Psoas muscle (tissue), 8 donors: ENCODE data around the gene MYOD1. TPM values are rescaled to one million over a fixed set of nuclear protein-coding genes. Genes with fewer than 3 reads are reported as not detected.

Experiments
- ATAC-seq, 4 donors: fragments of 200-7000 bp; cut with Tn5 transposase; one replicate each; pipeline ENCODE4 v1.9.1; 2020; ENCODE audit warnings: moderate library complexity in 3 of 4, mild to moderate bottlenecking in 2 of 4
- DNase-seq, 2 donors: peaks; one replicate each; pipeline ENCODE4 v3.0.0-alpha.2; 2020
- H3K27ac ChIP-seq: fragments of 200-600 bp; one replicate; pipeline ENCODE4 v1.8.0; 2022
- H3K27me3 ChIP-seq, 3 donors: fragments of 200-600 bp in 1 of 3; one replicate each; pipeline versions ENCODE4 v1.6.1 to v1.8.0; 2013 to 2022; ENCODE audit warnings: low read length in 2 of 3, mild to moderate bottlenecking in 2 of 3, moderate library complexity in 1 of 3; ENCODE audit not compliant: insufficient read depth in 3 of 3
- H3K36me3 ChIP-seq, 2 donors: fragments of 200-600 bp in 1 of 2; one replicate each; pipeline versions ENCODE4 v1.6.1 to v1.8.0; 2013 to 2022; ENCODE audit warnings: low read depth in 1 of 2, mild to moderate bottlenecking in 1 of 2, moderate library complexity in 1 of 2; ENCODE audit not compliant: insufficient read depth in 1 of 2
- H3K4me1 ChIP-seq: fragments of 200-600 bp; one replicate; pipeline ENCODE4 v1.8.0; 2022
- H3K4me3 ChIP-seq: fragments of 200-600 bp; one replicate; pipeline ENCODE4 v1.8.0; 2022; ENCODE audit warnings: mild to moderate bottlenecking
- H3K9me3 ChIP-seq: fragments of 200-600 bp; one replicate; pipeline ENCODE4 v1.8.0; 2022
- WGBS, 3 donors: extraction: QIAGEN DNeasy Blood & Tissue Kit; methylation state at CpG; one replicate each; pipeline versions ENCODE4 v1.1.6 to v1.1.7; 2013; 5-methylcytosine and 5-hydroxymethylcytosine counted together
- intact Hi-C, 2 donors: fragments of 100-400 bp; cut with DNase I; formaldehyde crosslinking; loops; one replicate each; pipeline versions ENCODE4 v1.11.0 to v1.14.2; 2022
- polyA plus RNA-seq, 3 donors: library from polyadenylated mRNA; stranded (reverse); fragments of 200-250 nt; gene quantifications; one replicate each; pipeline ENCODE4 v1.2.3, GENCODE V29; 2013
- total RNA-seq, 4 donors: library from RNA; stranded (reverse); fragmentation: NEBNext Ultra II Directional in 2 of 4; extraction: Animal tissue kit (Norgen Biotek cat#: 25700) in 2 of 4; gene quantifications; one replicate each; pipeline versions ENCODE4 v1.2.1 to v1.2.4, GENCODE V29; 2021 to 2023
- TF ChIP-seq, protein P1 (sequence below): fragments of 200-600 bp; IDR thresholded peaks from one replicate; pipeline ENCODE4 v1.8.0; 2022; ENCODE audit warnings: antibody characterized with exemption
- donor health status: healthy with polysubstance abuse.
- donor health status: DM: no; HTN: no; CAD: no; lungs with moderate emphysema.
- donor health status: Bipolar disorder and iron deficiency.
- donor health status: healthy.
- donor health status: DM: yes; HTN: yes; CAD: no.
- donor health status: DM: no; HTN: no; CAD: no.
- donor health status: DM: no; HTN: no; CAD: no.
- donor health status: DM: yes; HTN: yes; CAD: no.

MYOD1 gene
- total and polyA plus RNA-seq, 7 donors: 5.0 to 95.7 (median 56.2) TPM

DNA sequence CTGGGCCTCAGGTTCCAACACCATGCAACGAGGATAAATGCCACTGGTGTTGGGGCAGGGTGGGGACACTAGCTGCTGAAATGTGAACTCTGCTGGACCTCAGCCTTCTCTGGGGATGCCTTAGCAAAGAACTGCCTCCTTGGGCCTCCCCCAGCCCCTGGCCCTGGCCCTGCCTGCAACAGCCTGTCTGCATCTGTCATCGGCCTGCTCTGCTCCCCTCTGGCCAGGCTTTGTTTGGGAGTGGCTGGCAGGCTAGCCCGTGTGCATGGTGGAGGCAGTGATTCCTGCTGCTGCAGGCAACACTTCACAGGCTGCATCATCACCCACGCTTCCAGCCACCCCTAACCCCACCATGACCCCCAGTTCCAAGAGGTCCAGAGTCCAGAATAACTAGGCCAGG lies 11.5 kb upstream of the MYOD1 start:
- Histone ChIP-seq H3K27ac (no peak overlapping the region), H3K4me3 (no peak overlapping the region), H3K9me3 (no peaks in the 10 kb centered on the region), H3K4me1 (peaks cover 16% of the 10 kb centered on the region), H3K27me3 (peaks cover 0 to 3% (median 0%) of the 10 kb centered on the region in 3 donors), H3K36me3 (no peaks in the 10 kb centered on the region)
- no peak for DNase-seq
- intact Hi-C loops: no loop called here
- peak; percentile 33 to 46 (median 41) for ATAC-seq
- TF ChIP-seq, protein P1, sequence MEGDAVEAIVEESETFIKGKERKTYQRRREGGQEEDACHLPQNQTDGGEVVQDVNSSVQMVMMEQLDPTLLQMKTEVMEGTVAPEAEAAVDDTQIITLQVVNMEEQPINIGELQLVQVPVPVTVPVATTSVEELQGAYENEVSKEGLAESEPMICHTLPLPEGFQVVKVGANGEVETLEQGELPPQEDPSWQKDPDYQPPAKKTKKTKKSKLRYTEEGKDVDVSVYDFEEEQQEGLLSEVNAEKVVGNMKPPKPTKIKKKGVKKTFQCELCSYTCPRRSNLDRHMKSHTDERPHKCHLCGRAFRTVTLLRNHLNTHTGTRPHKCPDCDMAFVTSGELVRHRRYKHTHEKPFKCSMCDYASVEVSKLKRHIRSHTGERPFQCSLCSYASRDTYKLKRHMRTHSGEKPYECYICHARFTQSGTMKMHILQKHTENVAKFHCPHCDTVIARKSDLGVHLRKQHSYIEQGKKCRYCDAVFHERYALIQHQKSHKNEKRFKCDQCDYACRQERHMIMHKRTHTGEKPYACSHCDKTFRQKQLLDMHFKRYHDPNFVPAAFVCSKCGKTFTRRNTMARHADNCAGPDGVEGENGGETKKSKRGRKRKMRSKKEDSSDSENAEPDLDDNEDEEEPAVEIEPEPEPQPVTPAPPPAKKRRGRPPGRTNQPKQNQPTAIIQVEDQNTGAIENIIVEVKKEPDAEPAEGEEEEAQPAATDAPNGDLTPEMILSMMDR: no peak
- WGBS, 3 donors: 22 to 24% (median 24%) methylated on average over 4 of the region's 4 CpGs

DNA sequence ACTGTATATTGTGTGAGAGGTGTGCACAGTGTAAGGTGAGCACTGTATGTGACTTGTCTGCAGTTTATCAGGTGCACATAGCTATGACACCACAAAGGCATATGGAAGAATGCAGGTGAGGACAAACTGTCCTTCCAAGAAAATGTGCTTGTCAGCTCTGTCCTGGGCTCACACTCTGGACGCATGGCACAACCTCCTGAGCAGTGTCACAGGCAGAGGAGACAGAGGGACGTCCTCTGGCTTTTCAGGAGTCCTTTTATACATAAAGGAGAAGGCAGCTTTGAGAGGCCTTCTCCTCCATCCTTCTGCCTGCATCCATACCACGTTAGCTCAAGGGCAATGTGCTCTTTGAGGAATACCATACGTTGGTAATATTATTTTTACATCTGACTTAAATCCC lies 7.5 kb upstream of the MYOD1 start:
- H3K4me3 ChIP-seq: no peak overlapping the region
- TF ChIP-seq, protein P1: no peak
- DNase-seq: no peak
- peaks cover 0 to 3% (median 0%) of the 10 kb centered on the region in 3 donors for H3K27me3 ChIP-seq
- no peak overlapping the region for H3K27ac ChIP-seq
- intact Hi-C loops: no loop called here
- H3K9me3 ChIP-seq: no peaks in the 10 kb centered on the region
- peaks cover 38% of the 10 kb centered on the region for H3K4me1 ChIP-seq
- WGBS, 3 donors: 17 to 27% (median 18%) methylated on average over 4 of the region's 4 CpGs
- ATAC-seq: peak in 1 of 4 donors; percentile 19
- H3K36me3 ChIP-seq: no peaks in the 10 kb centered on the region

DNA sequence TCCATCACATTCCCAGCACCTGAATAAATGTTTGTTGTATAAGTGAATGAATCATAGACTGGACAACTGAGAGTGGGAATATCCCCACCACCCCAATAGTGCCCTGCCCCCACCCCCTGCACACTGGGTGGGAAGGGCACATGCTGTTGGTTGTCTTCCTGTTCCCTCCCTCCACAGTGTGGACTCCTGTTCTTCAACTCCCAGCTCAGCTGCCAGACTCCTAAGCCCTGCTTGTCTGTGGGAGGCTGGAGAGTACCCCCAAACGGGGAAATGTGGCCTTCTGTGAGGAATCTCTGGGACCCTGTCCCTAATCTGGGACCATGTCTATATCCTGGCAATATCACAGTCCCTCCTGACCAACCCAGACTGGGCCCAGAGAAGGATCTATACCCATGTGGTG lies 5.5 kb upstream of the MYOD1 start:
- TF ChIP-seq, protein P1: no peak
- intact Hi-C loops: loop anchor here in 1 of 2 donors (1.0 kb wide), 1 partner anchor 15 kb away; no protein-coding TSS in a partner anchor
- Histone ChIP-seq H3K9me3 (no peaks in the 10 kb centered on the region), H3K4me3 (no peak overlapping the region), H3K4me1 (peaks cover 42% of the 10 kb centered on the region), H3K27me3 (peaks cover 0 to 3% (median 0%) of the 10 kb centered on the region in 3 donors), H3K36me3 (no peaks in the 10 kb centered on the region), H3K27ac (peak overlapping the region; percentile 96)
- DNase-seq (no peak), ATAC-seq (peak; percentile 9 to 22 (median 12))
- 0 to 50% (median 18%) methylated on average over 1 of the region's 1 CpG for WGBS, 3 donors

DNA sequence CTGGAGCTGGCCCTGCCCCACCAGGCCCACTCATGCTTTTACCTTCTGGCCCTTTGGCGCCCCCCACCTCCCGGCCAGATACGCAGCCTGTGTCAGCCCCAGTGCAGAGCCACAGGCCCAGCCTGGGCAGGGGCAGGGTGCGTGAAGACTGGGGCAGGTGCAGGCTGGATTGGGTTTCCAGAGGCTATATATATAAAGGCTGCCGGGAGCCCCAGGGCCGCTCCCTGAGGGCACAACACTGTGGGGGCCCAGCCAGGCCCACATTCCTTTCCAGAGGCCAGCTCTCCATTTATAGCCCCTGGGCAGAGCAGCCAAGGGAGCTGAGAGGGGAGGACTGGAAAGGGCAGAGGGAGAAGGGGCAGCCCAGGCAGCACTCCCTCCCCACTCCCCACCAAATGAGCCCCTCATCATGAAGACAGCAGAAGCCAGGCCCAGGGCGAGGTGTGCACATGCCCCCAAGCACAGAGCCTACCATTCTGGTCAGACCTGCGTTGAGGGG lies 5.0 kb upstream of the MYOD1 start:
- H3K36me3 ChIP-seq: no peaks in the 10 kb centered on the region
- peaks cover 42% of the 10 kb centered on the region for H3K4me1 ChIP-seq
- H3K9me3 ChIP-seq: no peaks in the 10 kb centered on the region
- peak overlapping the region; percentile 96 for H3K27ac ChIP-seq
- peak overlapping the region; percentile 39 for H3K4me3 ChIP-seq
- 23 to 31% (median 25%) methylated on average over 8 of the region's 8 CpGs for WGBS, 3 donors
- intact Hi-C loops: loop anchor here in 1 of 2 donors (1.0 kb wide), 1 partner anchor 15 kb away; no protein-coding TSS in a partner anchor
- H3K27me3 ChIP-seq: peaks cover 0 to 3% (median 0%) of the 10 kb centered on the region in 3 donors
- DNase-seq (peak; percentile 82 to 95), ATAC-seq (peak; percentile 87 to 92 (median 89))
- TF ChIP-seq, protein P1: peak; percentile 37

DNA sequence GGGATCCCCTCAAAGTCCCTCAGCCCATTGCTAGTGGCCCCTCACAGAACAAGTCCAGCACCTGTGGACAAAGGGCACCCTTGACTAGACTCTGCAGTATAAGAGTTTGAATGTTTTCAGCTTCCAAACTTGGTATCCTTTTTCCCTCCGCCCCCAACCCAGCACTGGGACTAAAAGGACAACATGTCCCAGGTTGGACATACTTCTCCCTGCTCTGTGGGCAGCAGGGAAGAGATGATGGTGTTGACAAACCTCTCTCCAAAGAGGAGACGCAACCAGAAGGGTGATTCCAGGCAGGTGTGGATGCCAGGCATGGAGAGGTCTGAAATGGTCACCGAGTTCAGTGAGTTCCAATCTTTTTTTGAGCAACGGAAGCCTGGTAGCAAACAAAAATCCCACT lies 4.5 kb upstream of the MYOD1 start:
- peaks cover 0 to 4% (median 0%) of the 10 kb centered on the region in 3 donors for H3K27me3 ChIP-seq
- ATAC-seq: peak in 3 of 4 donors; percentile 29 to 44 (median 33)
- 29 to 46% (median 31%) methylated on average over 4 of the region's 4 CpGs for WGBS, 3 donors

More for the DNA sequence above, 4.5 kb upstream of the MYOD1 start:
- Histone ChIP-seq H3K27ac (peak overlapping the region; percentile 96), H3K4me3 (peak overlapping the region; percentile 39), H3K36me3 (no peaks in the 10 kb centered on the region), H3K9me3 (no peaks in the 10 kb centered on the region), H3K4me1 (peaks cover 42% of the 10 kb centered on the region)
- TF ChIP-seq, protein P1: no peak
- intact Hi-C loops: loop anchor here (1.0 to 5.0 kb wide), 2 partner anchors 16 to 83 kb away; no protein-coding TSS in a partner anchor
- DNase-seq: no peak
